ENCODE results near the gene PRKAG2.
"Not testable (repeated sequence)": the region's sequence is repeated elsewhere in the genome, so short reads cannot be mapped to it uniquely, and the experiment has no call there.

The PRKAG2 gene

DNA sequence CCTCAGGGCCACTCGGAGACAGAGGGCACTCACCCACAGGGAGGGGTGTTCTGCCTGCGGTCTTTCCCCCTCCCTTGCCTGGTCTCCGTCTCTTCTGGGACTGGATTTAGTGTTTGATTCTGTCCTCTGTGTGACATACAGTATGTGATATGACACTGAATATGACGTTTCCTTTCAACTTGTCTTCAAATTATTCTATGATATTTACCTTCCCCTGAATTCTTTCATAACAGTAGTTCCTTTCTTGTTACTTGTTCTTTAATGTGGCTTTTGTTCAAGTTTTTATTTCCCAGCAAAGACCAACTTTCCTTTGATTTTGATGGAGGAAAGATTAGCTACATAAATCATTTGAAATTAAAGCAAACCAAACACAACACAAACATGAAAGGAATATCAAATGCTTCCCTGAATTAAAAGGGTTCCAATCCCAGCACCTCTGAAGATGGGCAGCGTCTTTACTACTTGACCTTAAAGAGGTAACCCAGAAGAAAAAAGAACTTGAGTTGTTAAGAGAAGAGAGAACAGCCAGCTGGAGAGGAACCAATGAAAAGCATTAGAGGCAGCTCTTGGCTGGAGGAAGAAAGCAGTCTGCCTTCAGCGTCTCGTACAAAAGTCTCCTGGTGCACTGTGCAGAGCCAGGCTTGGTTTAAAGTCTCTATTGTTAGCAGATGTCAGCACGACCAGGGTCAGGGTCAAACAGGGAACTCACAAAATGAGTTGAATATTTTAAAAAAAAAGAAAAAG lies 338.9 kb downstream of the PRKAG2 start:
- Histone ChIP-seq H3K4me3 (ENCODE audit: extremely low read depth, insufficient read depth, low read length, poor library complexity, severe bottlenecking) (no peak overlapping the region), H3K9me3 (ENCODE audit: control insufficient read depth, low read length) (no peaks in the 10 kb centered on the region), H3K27ac (ENCODE audit: low read depth, low read length, severe bottlenecking) (peak overlapping the region; percentile 12), H3K36me3 (ENCODE audit: control insufficient read depth, insufficient read depth, low read length) (no peaks in the 10 kb centered on the region), H3K4me1 (ENCODE audit: control insufficient read depth, insufficient read depth, low read length, poor library complexity, severe bottlenecking) (peaks cover 4% of the 10 kb centered on the region)
- 70 to 87% methylated on average over 5 to 6 of the region's 8 CpGs for WGBS, 2 experiments (ENCODE audit: insufficient coverage in 2 of 2)

- H3K4me3 ChIP-seq (ENCODE audit: extremely low read depth, insufficient read depth, low read length, poor library complexity, severe bottlenecking); H3K27ac ChIP-seq (ENCODE audit: low read depth, low read length, severe bottlenecking); H3K36me3 ChIP-seq (ENCODE audit: control insufficient read depth, insufficient read depth, low read length); H3K9me3 ChIP-seq (ENCODE audit: control insufficient read depth, low read length); H3K4me1 ChIP-seq (ENCODE audit: control insufficient read depth, insufficient read depth, low read length, poor library complexity, severe bottlenecking): not testable (repeated sequence)
- 83 to 100% methylated on average over 1 of the region's 2 CpGs for WGBS, 2 experiments (ENCODE audit: insufficient coverage in 2 of 2)
These were observed 340.7 kb downstream of the PRKAG2 start for GRCh38 chr7:151536178-151536577.

DNA sequence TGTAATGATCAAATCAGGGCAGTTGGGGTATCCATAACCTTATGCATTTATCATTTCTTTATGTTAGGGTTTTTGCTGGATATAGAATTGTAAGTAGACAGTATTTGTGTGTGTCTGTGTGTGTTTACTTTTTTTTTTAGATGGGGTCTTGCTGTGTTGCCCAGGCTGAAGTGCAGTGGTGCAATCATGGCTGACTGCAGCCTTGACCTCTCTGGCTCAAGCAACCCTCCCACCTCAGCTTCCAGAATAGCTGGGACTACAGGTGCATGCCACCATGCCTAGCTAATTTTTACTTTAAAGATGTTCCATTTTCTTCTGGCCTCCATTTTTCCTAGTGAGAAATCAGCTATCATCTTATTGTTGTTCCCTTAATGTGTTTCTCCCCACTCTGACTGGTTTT lies 347.1 kb downstream of the PRKAG2 start:
- no peak overlapping the region for H3K27ac ChIP-seq (ENCODE audit: low read depth, low read length, severe bottlenecking)
- H3K4me3 ChIP-seq (ENCODE audit: extremely low read depth, insufficient read depth, low read length, poor library complexity, severe bottlenecking), result no peak overlapping the region
- no peaks in the 10 kb centered on the region for H3K36me3 ChIP-seq (ENCODE audit: control insufficient read depth, insufficient read depth, low read length)
- peaks cover 6% of the 10 kb centered on the region for H3K9me3 ChIP-seq (ENCODE audit: control insufficient read depth, low read length)
- no peaks in the 10 kb centered on the region for H3K4me1 ChIP-seq (ENCODE audit: control insufficient read depth, insufficient read depth, low read length, poor library complexity, severe bottlenecking)

DNA sequence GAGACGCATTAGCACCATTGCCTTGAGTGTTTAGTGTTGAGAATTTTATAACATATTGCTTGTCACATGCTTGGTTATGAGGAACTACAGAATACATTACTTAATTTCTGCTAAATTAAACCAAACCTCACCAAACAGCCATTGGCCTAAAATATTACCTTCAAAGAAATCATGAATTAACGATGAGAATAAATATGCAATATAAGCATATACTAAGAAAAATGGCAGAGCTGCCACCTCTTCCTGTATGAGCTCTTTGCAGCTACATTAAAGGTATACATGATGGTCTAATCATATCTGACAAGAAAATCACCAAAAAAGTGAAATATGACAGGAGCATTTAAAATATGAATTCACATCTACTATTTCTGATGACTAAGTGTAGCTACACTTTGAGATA lies 352.1 kb downstream of the PRKAG2 start:
- no peak overlapping the region for H3K27ac ChIP-seq (ENCODE audit: low read depth, low read length, severe bottlenecking)
- no peaks in the 10 kb centered on the region for H3K4me1 ChIP-seq (ENCODE audit: control insufficient read depth, insufficient read depth, low read length, poor library complexity, severe bottlenecking)
- H3K36me3 ChIP-seq (ENCODE audit: control insufficient read depth, insufficient read depth, low read length), result no peaks in the 10 kb centered on the region
- no peak overlapping the region for H3K4me3 ChIP-seq (ENCODE audit: extremely low read depth, insufficient read depth, low read length, poor library complexity, severe bottlenecking)
- H3K9me3 ChIP-seq (ENCODE audit: control insufficient read depth, low read length), result peaks cover 6% of the 10 kb centered on the region
- no CpG with 5 or more reads among the region's 2 CpGs for WGBS, 2 experiments (ENCODE audit: insufficient coverage in 2 of 2)

DNA sequence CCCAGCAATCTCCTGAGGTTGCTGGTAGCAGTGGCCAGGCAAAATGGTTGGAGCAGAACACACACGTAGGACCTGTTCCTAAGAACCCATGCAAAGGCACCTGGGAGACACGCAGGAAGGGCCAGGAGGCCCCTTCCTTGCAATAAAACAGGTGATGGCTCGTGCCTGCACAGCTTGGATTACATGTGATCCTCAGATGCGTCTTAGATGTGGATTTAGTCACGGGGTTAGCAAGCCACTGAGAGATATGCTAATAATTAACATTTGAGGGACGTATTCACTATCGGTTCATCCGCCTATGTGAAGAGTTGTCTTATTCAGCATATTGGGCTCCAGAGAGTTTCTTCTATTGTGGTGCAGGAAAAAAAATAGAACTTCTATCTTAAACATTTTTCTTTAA lies 352.6 kb downstream of the PRKAG2 start:
- H3K36me3 ChIP-seq (ENCODE audit: control insufficient read depth, insufficient read depth, low read length), result no peaks in the 10 kb centered on the region
- peaks cover 4% of the 10 kb centered on the region for H3K9me3 ChIP-seq (ENCODE audit: control insufficient read depth, low read length)
- WGBS, 2 experiments (ENCODE audit: insufficient coverage in 2 of 2), result 87 to 92% methylated on average over 4 to 7 of the region's 8 CpGs
- H3K27ac ChIP-seq (ENCODE audit: low read depth, low read length, severe bottlenecking), result no peak overlapping the region
- no peaks in the 10 kb centered on the region for H3K4me1 ChIP-seq (ENCODE audit: control insufficient read depth, insufficient read depth, low read length, poor library complexity, severe bottlenecking)
- H3K4me3 ChIP-seq (ENCODE audit: extremely low read depth, insufficient read depth, low read length, poor library complexity, severe bottlenecking), result no peak overlapping the region

- 87 to 90% methylated on average over 44 to 48 of the region's 55 CpGs for WGBS, 2 experiments (ENCODE audit: insufficient coverage in 2 of 2)
These were observed 356.3 kb downstream of the PRKAG2 start for GRCh38 chr7:151520419-151521261.

DNA sequence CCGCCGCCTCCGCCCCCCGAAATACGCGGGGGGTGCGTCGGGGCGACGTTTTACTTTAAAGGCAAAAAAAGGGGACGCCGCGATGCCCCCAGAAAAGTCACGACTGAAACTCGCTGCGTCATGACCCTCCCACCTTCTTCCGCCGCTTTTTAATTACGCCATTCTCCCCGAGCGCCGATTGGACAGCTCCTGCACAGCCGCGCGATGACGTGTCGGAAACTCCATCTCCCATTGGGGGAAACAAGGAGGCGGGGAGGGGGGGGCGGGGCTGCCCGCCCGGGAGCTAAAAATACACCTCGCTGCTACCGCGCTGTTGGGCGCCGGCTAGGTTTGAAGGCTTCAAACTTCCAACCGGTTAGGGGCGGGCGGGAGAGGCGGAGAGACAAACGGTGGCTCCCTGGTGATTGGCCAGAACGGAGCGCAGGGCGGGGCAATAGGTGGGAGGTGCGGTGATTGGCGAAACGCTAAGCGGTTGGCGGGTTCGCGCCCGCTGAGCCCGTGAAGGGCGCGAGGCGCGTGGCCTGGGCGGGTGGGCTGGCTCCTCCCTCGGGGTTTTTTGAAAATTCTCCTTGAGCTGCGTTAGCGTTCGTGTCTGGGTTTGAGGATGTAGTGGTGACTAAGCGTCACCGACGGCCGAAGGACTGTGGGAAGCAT lies 357.0 kb downstream of the PRKAG2 start, which contains the start of gene RHEB:
Gene RHEB (minus strand): TSS at position 131 of the 654 bp plus-strand sequence. CDS start 384 bp downstream, outside the sequence.
- Histone ChIP-seq H3K27ac (ENCODE audit: low read depth, low read length, severe bottlenecking) (peak within 1 kb of the TSS; percentile 98), H3K4me1 (ENCODE audit: control insufficient read depth, insufficient read depth, low read length, poor library complexity, severe bottlenecking) (peaks cover 3% of the 10 kb centered on the region), H3K9me3 (ENCODE audit: control insufficient read depth, low read length) (peaks cover 4% of the 10 kb centered on the region), H3K4me3 (ENCODE audit: extremely low read depth, insufficient read depth, low read length, poor library complexity, severe bottlenecking) (peak within 1 kb of the TSS; percentile 87), H3K36me3 (ENCODE audit: control insufficient read depth, insufficient read depth, low read length) (peaks cover 7% of the 10 kb centered on the region)
- WGBS, 2 experiments (ENCODE audit: insufficient coverage in 2 of 2), result 7 to 8% methylated on average over 40 to 46 of the region's 66 CpGs

More at GRCh38 chr7:151520419-151521261, 356.3 kb downstream of the PRKAG2 start:
- peaks cover 4% of the 10 kb centered on the region for H3K36me3 ChIP-seq (ENCODE audit: control insufficient read depth, insufficient read depth, low read length)
- H3K4me1 ChIP-seq (ENCODE audit: control insufficient read depth, insufficient read depth, low read length, poor library complexity, severe bottlenecking), result peaks cover 3% of the 10 kb centered on the region
- peak overlapping the region; percentile 98 for H3K27ac ChIP-seq (ENCODE audit: low read depth, low read length, severe bottlenecking)
- peaks cover 4% of the 10 kb centered on the region for H3K9me3 ChIP-seq (ENCODE audit: control insufficient read depth, low read length)
- peak overlapping the region; percentile 87 for H3K4me3 ChIP-seq (ENCODE audit: extremely low read depth, insufficient read depth, low read length, poor library complexity, severe bottlenecking)

- WGBS, 2 experiments (ENCODE audit: insufficient coverage in 2 of 2), result 0 to 2% methylated on average over 19 to 55 of the region's 118 CpGs
- not testable (repeated sequence) for H3K9me3 ChIP-seq (ENCODE audit: control insufficient read depth, low read length); H3K4me1 ChIP-seq (ENCODE audit: control insufficient read depth, insufficient read depth, low read length, poor library complexity, severe bottlenecking)
- H3K36me3 ChIP-seq (ENCODE audit: control insufficient read depth, insufficient read depth, low read length), result peaks cover 14% of the 10 kb centered on the region
- H3K27ac ChIP-seq (ENCODE audit: low read depth, low read length, severe bottlenecking), result peak overlapping the region; percentile 98
- H3K4me3 ChIP-seq (ENCODE audit: extremely low read depth, insufficient read depth, low read length, poor library complexity, severe bottlenecking), result peak overlapping the region; percentile 87
These were observed 357.8 kb downstream of the PRKAG2 start for GRCh38 chr7:151518947-151519764.

DNA sequence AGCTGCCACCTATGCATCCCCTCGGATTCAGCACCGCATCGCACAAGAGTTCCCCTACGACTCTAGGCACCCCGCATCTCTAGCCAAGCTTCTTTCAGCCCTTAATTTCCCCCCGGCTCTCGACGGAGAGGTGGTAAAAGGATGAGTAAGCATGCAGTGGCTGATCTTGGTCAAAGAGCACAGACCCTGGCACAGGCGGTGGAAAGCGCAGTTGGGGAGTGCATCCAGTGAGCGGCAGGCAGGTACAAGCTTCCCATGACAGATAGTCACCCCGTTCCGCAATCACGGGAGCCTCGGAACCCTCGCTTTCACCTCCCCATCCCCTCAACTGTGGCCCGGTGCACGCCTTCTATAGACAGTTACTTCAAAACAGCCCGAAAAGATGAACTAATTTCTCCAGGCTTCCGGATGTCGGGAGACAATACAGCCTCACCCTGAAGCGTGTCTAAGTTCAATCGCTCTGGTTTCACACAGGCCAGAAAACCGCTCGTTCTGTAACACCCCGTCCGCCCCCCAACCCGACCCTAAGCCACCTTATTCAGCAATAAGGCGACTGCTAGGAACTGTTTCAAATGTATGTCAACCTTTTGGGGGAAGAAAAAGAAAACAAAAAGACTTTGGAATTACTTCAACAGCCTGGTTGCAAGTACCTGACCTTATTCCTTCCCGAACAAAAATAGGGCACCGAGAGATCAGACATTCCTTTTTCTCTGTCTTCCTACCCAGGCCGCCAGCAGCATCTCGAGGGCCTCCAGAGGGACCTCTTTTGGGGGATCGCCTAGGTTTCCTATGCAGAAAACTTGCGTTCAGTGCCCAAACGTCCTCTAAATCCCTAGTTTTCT lies 358.6 kb downstream of the PRKAG2 start:
- WGBS, 2 experiments (ENCODE audit: insufficient coverage in 2 of 2), result 1% methylated on average over 20 to 22 of the region's 36 CpGs
- H3K27ac ChIP-seq (ENCODE audit: low read depth, low read length, severe bottlenecking), result peak overlapping the region; percentile 98
- peaks cover 21% of the 10 kb centered on the region for H3K36me3 ChIP-seq (ENCODE audit: control insufficient read depth, insufficient read depth, low read length)
- peaks cover 4% of the 10 kb centered on the region for H3K9me3 ChIP-seq (ENCODE audit: control insufficient read depth, low read length)
- peaks cover 3% of the 10 kb centered on the region for H3K4me1 ChIP-seq (ENCODE audit: control insufficient read depth, insufficient read depth, low read length, poor library complexity, severe bottlenecking)
- peak overlapping the region; percentile 87 for H3K4me3 ChIP-seq (ENCODE audit: extremely low read depth, insufficient read depth, low read length, poor library complexity, severe bottlenecking)
